Measurements from ENCODE around the gene LIM2.
A peak's percentile ranks its signal among the peaks of the same experiment; 100 is the strongest.

The LIM2 gene

DNA sequence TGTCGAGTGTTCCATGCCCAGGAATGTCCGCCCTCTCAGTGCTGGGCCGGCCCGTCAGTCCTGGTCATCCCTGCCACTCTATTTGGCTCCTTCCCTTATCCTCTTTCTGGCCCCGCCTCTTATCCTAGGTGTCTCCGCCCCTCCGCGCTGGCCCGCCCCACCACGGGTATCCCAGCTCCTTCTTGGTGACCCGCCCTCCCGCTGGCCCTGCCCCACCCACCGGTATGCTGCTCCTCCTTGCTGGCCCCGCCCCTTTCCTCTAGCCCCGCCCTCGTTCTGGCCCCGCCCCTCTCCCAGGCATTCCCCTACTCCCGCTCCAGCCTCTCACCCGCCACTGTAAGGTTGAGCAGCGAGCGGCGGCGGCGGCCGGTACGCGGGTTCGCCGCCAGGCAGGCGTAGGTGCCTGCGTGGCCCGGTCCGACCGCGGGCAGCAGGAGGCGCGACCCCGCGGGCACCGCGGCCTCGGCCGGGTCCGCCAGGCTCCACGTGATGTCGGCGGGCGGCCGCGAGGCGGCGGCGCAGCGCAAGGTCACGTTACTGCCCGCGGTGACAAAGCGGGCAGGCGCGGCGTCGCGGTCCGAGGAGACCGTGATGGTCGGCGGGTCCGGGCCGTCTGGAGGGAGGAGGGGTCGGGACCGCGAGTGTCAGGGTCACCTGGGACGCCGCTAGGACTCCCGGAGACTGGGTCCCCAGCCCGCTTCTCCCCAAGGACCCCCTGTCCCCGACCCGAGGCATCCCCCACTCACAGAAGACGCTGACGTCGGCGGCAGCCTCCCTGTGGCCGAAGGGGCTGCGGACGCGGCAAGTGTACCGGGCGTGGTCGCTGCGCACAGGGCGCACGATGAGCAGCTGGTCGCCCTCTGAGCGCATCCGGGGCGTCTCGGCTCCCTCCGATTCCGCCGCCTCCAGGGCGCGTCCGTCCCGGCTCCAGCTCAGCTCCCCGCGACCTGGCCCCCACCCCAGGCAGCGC lies 47.8 kb downstream of the LIM2 start:
- DNase-seq (ENCODE audit: low read depth) = peak; percentile 67

DNA sequence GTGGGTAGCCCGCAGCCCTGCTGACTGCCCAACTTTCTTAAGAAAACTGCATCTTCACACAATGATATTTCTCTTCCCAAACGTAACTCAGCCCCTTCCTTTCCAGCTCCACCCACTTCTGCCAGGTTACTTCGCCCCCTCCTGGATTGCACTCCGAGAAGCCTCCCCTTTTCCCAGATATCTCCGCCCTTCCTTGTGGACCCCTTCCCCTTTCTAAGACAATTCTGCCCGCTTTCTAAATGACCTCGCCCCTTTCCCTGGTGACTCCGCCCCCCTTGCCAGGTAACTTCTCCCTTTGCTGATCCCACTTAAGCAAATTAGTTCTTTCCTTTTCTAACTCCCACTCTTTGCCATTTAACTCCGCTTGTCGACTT lies 48.5 kb downstream of the LIM2 start:
- DNase-seq (ENCODE audit: low read depth) = no peak

DNA sequence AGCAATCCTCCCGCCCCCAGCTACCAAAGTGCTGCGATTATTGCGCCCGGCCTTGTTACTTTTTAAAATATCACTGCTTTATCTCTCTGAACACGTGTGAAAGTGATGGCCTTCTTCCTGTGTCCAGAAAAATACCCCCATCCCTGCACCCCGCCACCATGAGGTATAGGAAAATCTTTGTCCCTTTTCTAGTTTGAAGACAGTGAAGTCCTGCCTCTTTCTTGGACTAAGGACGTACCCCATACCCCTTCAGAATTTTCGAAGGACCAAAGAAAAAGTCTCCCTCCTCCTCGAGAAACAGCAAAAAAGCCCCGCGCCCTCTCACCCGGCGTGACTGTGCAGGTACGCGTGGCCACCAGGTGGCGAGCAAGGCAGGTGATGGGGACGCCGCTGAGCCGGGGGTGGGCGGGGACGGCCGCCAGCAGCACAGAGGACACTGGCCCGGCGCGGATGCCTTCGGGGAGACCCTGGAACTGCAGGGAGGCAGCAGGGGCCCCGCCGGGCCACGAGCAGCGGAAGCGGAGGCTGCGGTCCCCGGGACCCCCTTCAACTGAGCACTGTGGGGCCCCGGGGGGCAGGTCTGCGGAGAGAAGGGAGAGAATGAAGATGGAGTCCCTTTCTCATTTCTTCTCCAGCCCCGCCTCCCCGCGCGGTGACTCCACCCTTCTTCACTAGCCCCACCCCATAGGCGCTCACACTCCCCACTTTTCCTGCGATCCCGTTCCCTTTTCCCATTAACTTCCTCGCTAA lies 49.0 kb downstream of the LIM2 start:
- no peak for DNase-seq (ENCODE audit: low read depth)

DNA sequence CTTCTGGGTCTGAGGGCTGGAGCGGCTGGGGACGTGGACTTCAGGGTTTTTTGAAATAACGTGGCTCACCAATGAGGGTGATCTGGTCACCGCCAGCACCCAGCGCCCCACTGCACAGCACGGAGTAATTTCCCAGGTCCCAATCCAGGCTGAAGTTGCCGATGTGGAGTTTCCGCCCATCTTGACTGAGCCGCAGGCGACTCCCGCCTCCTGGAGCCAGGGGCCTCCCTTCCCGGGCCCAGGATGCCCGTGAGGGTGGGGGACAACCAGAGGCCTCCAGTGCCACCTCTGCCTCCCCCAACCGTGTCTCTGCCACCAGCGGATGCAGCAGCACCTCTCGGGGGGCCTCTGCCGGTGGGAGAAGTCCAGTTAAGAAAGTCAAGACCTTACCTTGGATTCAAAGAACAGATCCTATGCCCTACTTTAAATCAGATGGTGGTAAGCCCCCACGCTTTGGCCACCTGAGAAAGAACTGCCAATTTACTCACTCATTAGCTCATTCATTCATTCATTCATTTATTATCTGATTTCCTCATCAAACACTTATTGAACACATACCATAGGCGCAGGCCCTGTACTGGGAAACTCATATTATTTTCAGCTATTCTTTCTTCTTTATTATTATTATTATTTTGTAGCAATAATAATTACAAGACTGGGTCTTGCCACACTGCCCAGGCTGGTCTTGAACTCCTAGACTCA lies 49.8 kb downstream of the LIM2 start:
- no peak for DNase-seq (ENCODE audit: low read depth)

DNA sequence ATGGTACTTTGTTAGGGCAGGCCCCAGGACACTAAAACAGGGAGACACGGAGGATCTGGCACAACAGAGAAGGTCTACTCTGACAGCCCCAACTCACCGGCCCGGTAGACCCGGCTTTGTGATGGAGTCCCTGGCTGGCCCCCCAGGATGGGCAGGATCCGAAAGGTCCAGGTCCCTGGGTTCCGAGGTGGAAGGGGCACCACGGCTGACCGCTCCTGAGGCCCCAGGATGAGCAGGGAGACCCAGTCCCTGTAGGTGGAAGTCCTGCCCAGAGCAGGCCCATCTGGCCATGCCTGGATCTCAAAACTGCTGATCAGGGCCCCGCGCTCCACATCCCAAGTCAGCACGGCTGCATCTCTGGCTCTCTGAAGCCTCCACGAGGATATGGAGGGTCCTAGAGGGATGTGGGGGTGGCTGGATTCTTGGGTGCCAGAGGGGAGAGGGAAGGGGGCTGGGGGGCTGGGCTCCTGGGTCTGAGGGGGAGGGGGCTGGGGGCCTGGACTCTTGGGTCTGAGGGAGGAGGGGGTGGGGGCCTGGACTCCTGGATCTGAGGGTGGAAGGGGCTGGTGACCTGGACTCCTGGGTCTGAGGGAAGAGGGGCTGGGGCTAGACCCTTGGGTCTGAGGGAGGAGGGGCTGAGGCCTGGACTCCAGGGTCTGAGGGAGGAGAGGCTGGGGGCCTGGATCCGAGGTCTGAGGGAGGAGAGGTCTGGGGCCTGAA lies 50.5 kb downstream of the LIM2 start:
- no peak for DNase-seq (ENCODE audit: low read depth)

GRCh38 chr19:51333836-51334460 lies 53.8 kb downstream of the LIM2 start:
- no peak for DNase-seq (ENCODE audit: low read depth)

DNA sequence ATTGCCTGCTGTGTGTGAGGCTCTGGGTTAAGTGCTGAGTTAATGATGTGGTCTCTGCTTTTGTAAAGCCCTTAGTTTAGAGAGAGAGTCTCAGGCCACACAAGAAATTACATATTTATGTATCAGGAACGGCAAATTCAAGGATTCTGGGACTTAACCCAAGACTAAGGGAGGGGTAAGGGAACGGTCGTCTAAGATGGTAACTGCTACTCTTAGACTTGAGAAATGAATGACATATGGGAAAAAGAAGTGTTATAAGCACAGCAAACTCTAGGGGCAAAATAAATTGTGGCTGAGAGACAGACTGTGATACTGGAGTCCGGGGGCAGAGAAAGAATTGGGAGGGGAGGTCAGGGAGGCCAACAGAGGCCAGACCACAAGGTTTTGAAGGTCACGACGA lies 56.1 kb downstream of the LIM2 start:
- DNase-seq (ENCODE audit: low read depth) = no peak

DNA sequence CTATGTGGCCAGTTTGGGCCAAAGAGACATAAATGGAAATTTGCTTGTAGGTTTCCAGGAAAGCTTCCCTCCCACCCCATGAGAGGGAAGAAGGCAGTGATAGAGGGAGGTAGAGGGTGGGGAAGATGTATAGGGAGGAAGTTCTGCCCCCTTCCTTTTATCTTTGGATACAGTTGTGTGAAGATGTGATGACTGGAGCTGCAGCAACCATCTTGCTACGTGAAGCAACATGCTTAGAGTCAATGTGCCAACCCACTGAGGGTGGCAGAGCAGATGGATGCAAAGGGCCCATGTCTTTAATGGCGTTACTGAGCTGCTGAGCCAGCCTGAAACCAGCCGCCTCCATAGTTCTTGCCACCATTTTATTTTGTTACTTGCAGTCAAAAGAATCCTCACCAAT lies 56.6 kb downstream of the LIM2 start:
- DNase-seq (ENCODE audit: low read depth) = no peak

DNA sequence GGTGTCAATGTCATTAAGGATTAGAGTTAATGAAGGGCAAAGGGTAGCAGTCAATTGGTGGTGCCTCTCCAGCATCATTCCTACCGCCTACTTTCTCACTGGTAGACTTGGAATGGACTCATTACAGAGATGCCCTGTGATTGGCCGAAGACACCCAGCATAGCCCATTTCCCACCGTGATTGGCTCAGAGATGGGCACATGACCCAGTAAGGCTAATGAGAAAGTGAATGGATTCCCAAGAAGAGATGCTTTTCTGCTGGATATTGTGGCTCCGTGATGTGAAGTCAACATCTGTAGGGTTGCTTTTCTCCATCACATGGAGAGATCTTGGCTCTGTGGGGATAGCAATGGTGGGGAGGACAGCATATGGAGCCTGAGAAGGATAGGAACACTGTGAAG lies 57.4 kb downstream of the LIM2 start:
- no peak for DNase-seq (ENCODE audit: low read depth)

All from GM04503 (cell line).